Measurements from ENCODE around the gene SLC26A2.
"Not testable (repeated sequence)": the region's sequence is repeated elsewhere in the genome, so short reads cannot be mapped to it uniquely, and the experiment has no call there.

The SLC26A2 gene

GRCh38 chr5:150006318-150006717 is 45.8 kb downstream of the SLC26A2 start:
- DNase-seq, result no peak

GRCh38 chr5:150007050-150007449 is 46.5 kb downstream of the SLC26A2 start:
- DNase-seq, result no peak

GRCh38 chr5:150009671-150010387 is 49.3 kb downstream of the SLC26A2 start:
- DNase-seq, result peak; percentile 71

DNA sequence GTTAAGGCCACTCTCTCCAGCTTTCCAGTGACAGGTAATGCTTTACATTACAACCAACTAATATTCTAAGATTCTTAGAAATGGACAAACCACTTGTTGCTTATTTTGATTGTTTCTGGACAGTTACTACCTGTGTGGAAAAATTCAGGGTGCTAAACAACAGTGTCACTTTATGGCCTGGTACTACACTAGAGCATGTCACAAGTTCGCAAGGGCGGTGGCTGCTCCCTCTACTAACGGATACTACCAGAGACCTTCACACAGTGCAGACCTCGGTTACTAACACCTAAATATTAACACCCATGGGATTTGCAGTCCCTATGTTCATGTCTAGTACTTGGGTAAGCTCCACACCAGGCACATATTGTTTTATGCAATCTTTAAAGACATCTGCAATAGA is 53.4 kb downstream of the SLC26A2 start:
- no peak for DNase-seq

DNA sequence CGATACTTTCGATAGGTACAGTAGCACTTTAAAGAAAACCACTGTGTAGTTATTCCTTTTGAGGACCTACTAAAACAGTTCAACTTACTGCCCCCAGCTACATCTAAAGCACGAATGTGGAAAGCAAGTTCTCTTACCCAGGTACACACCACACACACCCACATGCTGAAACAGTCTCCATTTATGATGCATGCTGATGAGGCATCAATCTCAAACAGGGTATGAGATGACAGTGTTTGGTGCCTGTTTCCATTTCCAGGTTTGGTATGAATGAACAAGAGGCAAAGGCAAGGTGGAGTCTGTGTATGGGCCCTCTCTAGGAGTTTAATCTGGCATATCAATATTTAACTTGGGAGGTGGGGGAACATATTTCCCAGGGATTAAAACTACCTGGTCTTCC is 53.9 kb downstream of the SLC26A2 start:
- no peak for DNase-seq

GRCh38 chr5:150015415-150015814 is 54.9 kb downstream of the SLC26A2 start:
- DNase-seq, result no peak

- no peak for DNase-seq
Measured at GRCh38 chr5:150016537-150016936, 56.0 kb downstream of the SLC26A2 start.

- DNase-seq, result peak; percentile 71
Measured at GRCh38 chr5:150017226-150018005, 56.9 kb downstream of the SLC26A2 start.

DNA sequence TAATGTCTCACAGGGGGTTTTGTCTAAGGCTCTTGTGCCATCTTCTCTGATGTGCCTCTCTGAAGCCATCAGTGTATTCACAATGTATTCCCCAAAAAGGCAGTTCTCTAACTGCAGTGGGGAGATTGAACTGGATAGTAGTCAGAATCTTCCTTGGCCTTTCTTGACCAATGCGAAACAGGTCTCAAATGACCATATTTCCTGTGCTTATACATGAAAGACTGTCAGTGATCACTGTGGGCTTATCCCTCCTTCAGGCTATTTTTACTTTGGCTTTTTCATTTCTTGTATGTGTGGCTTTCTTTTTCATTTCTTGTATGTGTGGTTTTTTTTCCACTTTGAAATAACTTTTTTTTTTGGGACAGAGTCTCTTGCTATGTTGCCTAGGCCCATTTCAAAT is 59.7 kb downstream of the SLC26A2 start:
- no peak for DNase-seq

DNA sequence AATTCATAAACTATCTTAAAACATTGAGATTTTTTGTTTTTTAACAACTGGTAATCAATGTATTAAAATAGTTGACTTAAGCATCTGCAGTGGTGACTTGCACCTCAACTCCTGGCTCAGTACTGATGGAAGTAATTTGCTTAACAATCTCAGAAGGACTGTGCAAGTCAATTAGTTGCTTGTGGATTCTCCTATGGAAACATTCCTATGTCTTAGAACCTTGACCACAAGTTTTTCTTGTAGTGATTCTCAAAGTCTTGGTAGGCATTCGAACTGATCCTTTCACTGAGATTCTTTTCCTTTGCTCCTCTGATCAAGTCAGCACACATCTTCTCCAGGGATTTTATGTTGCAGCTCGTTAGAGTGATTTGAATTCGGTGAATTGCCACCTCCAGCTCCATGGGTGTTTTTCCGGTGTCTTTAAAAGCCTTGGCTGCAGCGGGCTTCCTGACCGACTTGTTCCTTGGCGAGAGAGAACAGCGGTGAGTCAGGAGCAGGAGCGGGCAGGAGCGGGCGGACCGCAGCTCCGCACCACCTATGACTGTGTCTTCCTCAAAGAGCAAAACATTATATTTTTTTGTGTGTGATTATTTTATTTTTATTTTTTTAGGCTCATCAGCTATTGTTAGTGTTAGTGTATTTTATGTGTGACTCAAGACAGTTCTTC is 61.1 kb downstream of the SLC26A2 start:
- DNase-seq, result no peak

GRCh38 chr5:150022158-150022531 is 61.6 kb downstream of the SLC26A2 start:
- DNase-seq, result peak; percentile 87

DNA sequence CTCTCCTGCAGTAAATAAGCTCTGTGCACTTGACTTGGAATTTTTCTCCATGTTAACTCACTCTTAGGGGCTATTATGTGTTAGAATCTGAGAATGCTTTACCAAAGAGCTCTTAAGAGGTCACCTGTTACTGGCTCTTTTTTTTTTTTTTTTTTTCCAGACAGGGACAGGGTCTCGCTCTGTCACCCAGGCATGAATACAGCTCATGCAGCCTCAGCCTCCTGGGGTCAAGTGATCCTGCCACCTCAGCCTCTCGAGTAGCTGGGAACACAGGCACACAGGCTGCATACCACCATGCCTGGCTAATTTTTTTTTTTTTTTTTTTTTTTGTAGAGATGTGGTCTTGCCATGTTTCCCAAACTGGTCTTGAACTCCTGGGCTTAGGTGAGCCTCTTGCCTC is 62.1 kb downstream of the SLC26A2 start:
- no peak for DNase-seq

DNA sequence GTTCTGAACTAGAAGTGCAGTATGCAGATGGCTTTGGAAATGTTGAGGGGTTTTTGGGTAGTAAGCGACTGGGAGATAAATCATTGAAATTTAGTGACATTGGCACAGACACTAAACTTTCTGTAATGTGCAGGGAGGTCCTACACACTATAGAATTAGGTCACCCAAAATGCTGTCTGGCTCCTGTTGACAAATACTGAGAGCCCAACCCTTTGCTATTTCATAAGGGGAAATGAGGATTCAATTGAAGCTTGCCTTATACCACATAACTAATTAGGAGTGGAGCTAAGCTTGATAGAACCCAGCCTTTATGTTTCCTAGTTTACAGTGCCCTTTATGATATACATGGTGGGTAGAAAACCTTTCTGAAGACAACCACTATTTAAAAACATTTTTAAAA is 62.6 kb downstream of the SLC26A2 start:
- DNase-seq, result no peak

DNA sequence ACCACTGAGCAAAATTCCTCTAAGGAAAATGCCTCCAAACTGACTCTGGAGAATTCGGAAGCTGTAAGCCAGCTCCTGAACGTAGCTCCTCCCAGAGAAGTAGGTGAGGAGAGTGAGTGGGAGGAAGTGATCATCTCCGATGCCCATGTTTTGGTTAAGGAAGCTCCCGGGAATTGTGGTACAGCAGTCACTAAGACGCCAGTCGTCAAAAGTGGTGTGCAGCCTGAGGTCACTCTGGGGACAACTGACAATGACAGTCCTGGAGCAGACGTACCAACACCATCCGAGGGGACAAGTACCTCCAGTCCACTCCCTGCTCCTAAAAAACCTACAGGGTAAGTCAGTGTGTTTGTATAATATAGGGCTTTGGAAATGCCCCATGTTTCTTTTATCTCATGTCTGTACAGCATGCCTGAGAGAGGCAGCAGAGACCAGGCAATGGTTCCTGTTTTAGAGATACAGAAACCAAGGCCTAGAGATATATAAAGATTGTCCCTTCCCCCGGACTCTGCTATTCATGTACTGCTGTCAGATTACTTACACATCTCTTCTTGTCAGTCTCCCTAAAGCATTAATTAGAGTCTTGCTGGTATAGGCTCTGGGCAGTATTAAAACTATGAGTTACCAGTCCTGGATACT is 63.9 kb downstream of the SLC26A2 start:
- no peak for DNase-seq

DNA sequence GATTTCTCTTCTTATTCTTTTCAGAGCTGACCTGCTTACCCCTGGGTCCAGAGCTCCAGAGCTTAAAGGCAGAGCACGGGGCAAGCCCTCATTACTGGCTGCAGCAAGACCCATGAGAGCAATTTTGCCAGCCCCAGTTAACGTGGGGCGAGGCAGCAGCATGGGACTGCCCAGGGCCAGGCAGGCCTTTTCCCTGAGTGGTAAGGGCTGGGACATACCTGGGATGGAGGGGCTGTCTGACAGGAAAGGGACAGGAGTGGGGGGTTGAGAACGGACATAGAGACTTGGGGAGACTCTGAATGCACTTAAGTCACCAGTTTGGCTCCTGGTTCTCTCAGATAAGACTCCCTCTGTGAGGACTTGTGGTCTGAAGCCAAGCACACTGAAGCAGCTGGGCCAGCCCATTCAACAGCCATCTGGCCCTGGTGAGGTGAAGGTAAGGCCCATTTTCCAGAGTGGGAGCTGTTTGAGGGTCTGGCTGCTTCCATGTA is 66.2 kb downstream of the SLC26A2 start:
- DNase-seq, result no peak

DNA sequence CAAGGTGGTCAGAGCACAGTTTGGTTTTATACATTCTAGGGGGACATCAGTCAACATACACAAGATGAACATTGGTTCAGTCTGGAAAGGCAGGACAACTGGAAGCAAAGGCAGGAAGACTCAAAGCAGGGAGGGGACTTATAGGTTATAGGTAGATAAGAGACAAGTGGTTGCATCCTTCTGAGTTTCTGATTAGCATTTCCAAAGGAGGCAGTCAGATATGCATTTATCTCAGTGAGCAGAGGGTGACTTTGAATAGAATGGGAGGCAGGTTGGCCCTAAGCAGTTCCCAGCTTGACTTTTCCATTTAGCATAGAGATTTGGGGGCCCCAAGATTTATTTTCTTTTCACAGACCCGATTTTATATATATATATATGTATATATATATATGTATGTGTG is 67.5 kb downstream of the SLC26A2 start:
- not testable (repeated sequence) for DNase-seq

- DNase-seq, result no peak
Measured at GRCh38 chr5:150033334-150033733, 72.8 kb downstream of the SLC26A2 start.

GRCh38 chr5:150034662-150035061 is 74.1 kb downstream of the SLC26A2 start:
- peak; percentile 74 for DNase-seq

DNA sequence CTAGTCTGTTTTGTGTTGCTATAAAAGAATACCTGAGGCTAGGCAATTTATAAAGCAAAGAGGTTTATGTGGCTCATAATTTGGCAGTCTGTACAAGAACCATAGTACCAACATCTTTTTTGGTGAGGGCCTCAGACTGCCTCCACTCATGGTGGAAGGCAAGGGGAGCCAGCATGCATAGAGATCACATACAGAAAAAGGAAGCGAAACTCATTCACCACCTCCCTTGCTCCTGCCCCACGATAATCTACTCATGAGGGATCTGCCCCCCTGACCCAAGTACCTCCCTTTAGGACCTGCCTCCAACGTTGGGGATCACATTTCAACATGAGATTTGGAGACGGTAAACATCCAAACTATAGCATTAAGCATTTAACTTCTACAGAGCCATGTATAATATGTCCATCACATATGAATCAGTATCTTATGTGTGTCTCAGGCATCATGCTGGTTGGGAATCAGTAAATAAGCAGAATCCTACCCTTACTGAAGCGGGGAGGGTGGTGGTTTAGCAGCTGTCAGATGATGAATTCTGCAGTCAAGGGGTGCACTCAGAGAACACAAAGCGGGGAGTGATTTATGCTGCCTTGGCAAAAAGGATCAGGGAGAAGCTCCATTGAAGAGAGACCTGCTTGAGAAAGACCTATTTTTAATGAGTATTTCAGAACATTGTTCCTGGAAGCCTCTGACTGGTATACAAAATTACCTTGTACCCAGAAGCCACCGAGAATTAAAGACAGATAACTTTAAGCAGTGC is 74.8 kb downstream of the SLC26A2 start:
- no peak for DNase-seq

DNA sequence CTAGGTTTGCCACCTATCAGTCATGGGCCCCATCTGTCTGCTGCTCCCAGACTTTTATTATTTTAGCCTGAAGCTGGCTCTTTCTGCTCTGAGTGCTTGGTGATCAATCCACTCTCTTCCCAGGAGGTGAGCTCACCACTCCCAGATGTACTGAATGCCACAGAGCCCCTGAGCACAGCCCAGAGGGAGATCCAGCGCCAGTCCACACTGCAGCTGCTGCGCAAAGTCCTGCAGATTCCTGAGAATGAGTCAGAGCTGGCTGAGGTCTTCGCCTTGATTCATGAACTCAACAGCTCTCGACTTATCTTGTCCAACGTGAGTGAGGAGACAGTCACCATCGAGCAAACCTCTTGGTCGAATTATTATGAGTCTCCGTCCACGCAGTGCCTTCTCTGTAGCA is 76.0 kb downstream of the SLC26A2 start:
- DNase-seq, result peak; percentile 100
